ENCODE data around the gene PLXNC1. TPM values are rescaled to one million over a fixed set of nuclear protein-coding genes. Genes with fewer than 3 reads are reported as not detected.

Gene PLXNC1
- total RNA-seq, 1 donor from 2014 or later = 28.0 TPM

DNA sequence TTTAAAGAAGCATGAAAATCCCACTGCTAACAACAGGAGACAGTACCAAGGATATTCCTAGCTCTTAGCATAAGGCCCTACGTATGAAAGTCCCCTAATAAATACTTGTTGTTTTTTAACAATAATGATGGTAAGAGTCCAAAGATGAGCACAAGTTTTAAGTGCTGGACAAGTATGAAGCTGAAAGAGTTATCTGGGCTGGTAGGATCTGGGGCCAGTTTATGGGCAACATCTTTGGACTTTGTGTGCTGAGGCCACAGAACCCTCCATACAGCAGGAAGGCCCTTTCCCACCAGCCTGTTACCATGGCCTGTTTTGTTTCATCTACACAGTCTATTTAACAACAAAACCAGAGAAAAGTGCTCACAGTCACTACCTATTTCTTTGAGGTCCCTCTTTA is 12.5 kb upstream of the PLXNC1 start:
- Histone ChIP-seq H3K9me3 (no peaks in the 10 kb centered on the region), H3K4me1 (peaks cover 6% of the 10 kb centered on the region), H3K36me3 (no peaks in the 10 kb centered on the region), H3K27me3 (ENCODE audit: low read depth) (no peaks in the 10 kb centered on the region), H3K27ac (no peak overlapping the region), H3K4me3 (no peak overlapping the region)
- DNase-seq = no peak
- no peak for ATAC-seq
- intact Hi-C loops (cut with DNase I) = loop anchor here (10.0 kb wide), 2 partner anchors 299 to 399 kb away; no protein-coding TSS in a partner anchor
- TF ChIP-seq, protein P1, sequence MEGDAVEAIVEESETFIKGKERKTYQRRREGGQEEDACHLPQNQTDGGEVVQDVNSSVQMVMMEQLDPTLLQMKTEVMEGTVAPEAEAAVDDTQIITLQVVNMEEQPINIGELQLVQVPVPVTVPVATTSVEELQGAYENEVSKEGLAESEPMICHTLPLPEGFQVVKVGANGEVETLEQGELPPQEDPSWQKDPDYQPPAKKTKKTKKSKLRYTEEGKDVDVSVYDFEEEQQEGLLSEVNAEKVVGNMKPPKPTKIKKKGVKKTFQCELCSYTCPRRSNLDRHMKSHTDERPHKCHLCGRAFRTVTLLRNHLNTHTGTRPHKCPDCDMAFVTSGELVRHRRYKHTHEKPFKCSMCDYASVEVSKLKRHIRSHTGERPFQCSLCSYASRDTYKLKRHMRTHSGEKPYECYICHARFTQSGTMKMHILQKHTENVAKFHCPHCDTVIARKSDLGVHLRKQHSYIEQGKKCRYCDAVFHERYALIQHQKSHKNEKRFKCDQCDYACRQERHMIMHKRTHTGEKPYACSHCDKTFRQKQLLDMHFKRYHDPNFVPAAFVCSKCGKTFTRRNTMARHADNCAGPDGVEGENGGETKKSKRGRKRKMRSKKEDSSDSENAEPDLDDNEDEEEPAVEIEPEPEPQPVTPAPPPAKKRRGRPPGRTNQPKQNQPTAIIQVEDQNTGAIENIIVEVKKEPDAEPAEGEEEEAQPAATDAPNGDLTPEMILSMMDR (IDR thresholded peaks at IDR 0.05) = no peak

- ATAC-seq (no peak), DNase-seq (no peak)
- Histone ChIP-seq H3K36me3 (no peaks in the 10 kb centered on the region), H3K9me3 (no peaks in the 10 kb centered on the region), H3K27me3 (ENCODE audit: low read depth) (no peaks in the 10 kb centered on the region), H3K4me3 (no peak overlapping the region), H3K4me1 (no peaks in the 10 kb centered on the region), H3K27ac (no peak overlapping the region)
- intact Hi-C loops (cut with DNase I) = loop anchor here (10.0 kb wide), 2 partner anchors 295 to 395 kb away; no protein-coding TSS in a partner anchor
- TF ChIP-seq, protein P1 (IDR thresholded peaks at IDR 0.05) = no peak
Observed at GRCh38 chr12:94139816-94140215, 8.6 kb upstream of the PLXNC1 start.

- intact Hi-C loops (cut with DNase I) = no loop called here
- Histone ChIP-seq H3K4me1 (no peaks in the 10 kb centered on the region), H3K36me3 (no peaks in the 10 kb centered on the region), H3K27ac (no peak overlapping the region), H3K4me3 (no peak overlapping the region), H3K27me3 (ENCODE audit: low read depth) (no peaks in the 10 kb centered on the region), H3K9me3 (no peaks in the 10 kb centered on the region)
- peak; percentile 44 to 64 for ATAC-seq
- TF ChIP-seq, protein P1 (IDR thresholded peaks at IDR 0.05) = peak; percentile 39
- DNase-seq = no peak
Observed at GRCh38 chr12:94140556-94140955, 7.8 kb upstream of the PLXNC1 start.

DNA sequence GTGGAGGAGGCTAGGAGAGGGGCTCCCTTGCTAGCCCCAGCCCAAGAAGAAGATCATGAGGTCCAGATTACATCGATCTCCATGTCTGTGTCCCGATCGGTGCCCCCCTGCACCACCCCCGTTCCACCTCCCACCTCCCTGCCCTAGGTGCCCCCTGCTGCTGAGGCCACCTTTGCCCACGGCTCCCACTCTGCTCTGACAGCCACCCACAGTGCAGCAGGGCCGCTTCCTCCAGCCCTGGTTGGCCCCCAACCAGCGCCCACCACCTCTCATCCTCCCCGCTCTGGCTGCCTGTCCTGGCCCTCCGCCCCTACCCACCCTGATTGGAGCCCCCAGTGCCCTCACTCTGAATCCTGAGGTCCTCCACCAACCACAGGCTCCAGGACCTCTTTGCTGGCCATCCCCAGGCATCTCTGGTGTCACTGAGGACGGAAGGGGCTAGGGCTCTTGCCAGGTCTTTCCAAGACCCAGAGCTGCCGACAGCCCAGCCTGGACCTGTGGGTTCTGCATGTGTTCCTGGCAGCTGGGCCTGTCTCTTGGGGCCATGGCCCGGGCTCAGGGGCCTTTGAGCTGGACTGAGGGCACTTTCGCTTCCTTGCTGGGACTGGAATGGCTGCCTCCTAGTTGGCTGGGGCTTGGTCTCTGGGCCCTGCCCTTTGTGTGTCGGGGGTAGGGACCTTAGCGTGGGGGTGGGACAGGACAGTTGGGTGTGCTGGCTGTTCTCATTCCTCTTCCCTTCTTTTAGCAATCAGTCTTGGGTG is 7.2 kb upstream of the PLXNC1 start:
- Histone ChIP-seq H3K9me3 (no peaks in the 10 kb centered on the region), H3K4me1 (no peaks in the 10 kb centered on the region), H3K27me3 (ENCODE audit: low read depth) (no peaks in the 10 kb centered on the region), H3K36me3 (no peaks in the 10 kb centered on the region), H3K4me3 (no peak overlapping the region), H3K27ac (no peak overlapping the region)
- intact Hi-C loops (cut with DNase I) = no loop called here
- DNase-seq = no peak
- peak in 1 of 2 donors; percentile 19 for ATAC-seq
- TF ChIP-seq, protein P1 (IDR thresholded peaks at IDR 0.05) = no peak

GRCh38 chr12:94141892-94142291 is 6.5 kb upstream of the PLXNC1 start:
- H3K27me3 ChIP-seq (ENCODE audit: low read depth) = no peaks in the 10 kb centered on the region
- H3K4me1 ChIP-seq = no peaks in the 10 kb centered on the region
- TF ChIP-seq, protein P1 (IDR thresholded peaks at IDR 0.05) = no peak
- H3K4me3 ChIP-seq = no peak overlapping the region
- DNase-seq = no peak
- no peak overlapping the region for H3K27ac ChIP-seq
- intact Hi-C loops (cut with DNase I) = no loop called here
- ATAC-seq = no peak
- H3K9me3 ChIP-seq = no peaks in the 10 kb centered on the region
- H3K36me3 ChIP-seq = no peaks in the 10 kb centered on the region
